Measurements from ENCODE around the gene NDUFA7. TPM values are rescaled to one million over a fixed set of nuclear protein-coding genes. Genes with fewer than 3 reads are reported as not detected.
A peak's percentile ranks its signal among the peaks of the same experiment; 100 is the strongest.

The NDUFA7 gene
- total RNA-seq, 1 experiment from 2014 or later: 73.0 TPM

DNA sequence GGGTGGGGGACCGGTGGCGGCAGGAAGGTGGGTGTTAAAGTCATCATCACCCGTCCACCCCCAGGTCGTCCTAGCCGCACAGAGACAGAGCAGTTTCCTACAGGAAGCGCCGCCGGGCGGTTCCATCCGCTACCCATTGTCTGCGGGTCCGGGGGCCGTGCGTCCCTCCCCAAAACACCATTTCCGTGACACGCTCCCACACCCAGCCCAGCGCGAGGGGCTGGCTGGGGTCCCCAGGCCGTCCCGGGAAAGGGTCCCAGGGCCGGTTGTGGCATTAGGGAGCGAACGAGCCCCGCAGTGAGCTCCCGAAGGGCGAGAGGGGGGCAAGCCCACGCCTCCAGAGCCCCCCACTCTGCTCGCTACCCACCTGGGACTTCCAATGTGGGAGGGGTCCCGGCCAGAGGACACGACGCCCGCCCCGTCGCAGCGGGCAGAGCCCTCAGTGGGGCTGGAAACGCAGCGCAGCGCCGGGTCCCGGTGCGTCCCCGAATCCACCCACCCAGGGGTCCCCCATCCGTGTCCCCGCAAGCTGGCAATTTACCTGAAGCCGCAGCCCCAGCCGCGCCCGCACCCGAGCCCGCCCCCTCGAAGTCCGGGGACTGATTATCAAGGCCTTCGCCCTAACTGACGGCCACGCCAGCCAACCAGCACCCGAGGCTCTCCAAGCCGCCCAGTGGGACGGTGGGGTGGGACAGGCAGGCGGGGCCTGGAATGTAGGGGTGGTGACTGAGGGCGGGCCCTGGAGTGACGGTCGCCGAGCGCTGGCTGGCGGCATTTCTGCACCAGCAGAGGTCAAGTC lies 21.7 kb upstream of the NDUFA7 start, which contains the start of gene KANK3:
KANK3 (minus strand) TSS at position 579 of the 799 bp plus-strand sequence. CDS start 5,434 bp downstream, outside the sequence.
- no peak within 1 kb of the TSS for H2BK20ac ChIP-seq (ENCODE audit: low read depth, low read length, poor library complexity, severe bottlenecking)
- no peaks in the 10 kb centered on the region; the same call in 1 of the 2 replicates for H3K4me1 ChIP-seq (ENCODE audit: insufficient read depth, low read length)
- WGBS (ENCODE audit: extremely low coverage, insufficient read length, low lambda C conversion rate): no CpG with 5 or more reads among the region's 65 CpGs
- Mint-ChIP-seq H3K9me3 (no peaks in the 10 kb centered on the region), H3K4me1 (peaks cover 15 to 22% of the 10 kb centered on the region in 2 experiments), H3K27ac (no peak within 1 kb of the TSS), H3K4me3 (peak within 1 kb of the TSS; percentile 65 to 75), H3K36me3 (ENCODE audit: insufficient read depth in 1 of 3, low read depth in 3 of 3) (peaks cover 0 to 2% (median 0%) of the 10 kb centered on the region in 3 experiments; a peak in 2 of 7 replicates), H3K27me3 (ENCODE audit: low read depth) (peaks cover 25% of the 10 kb centered on the region)
- no peaks in the 10 kb centered on the region for H3K27me3 ChIP-seq (ENCODE audit: insufficient read depth, low read length)
- H3K23me2 ChIP-seq (ENCODE audit: insufficient read length, low read depth, low read length, poor library complexity, severe bottlenecking): peaks cover 4% of the 10 kb centered on the region
- no peak within 1 kb of the TSS for H2AK5ac ChIP-seq (ENCODE audit: insufficient read length, low read length)
- H4K91ac ChIP-seq (ENCODE audit: insufficient read length, low read depth, low read length): no peak within 1 kb of the TSS
- no peaks in the 10 kb centered on the region for H4K20me1 ChIP-seq (ENCODE audit: control insufficient read depth, insufficient read depth, insufficient read length)
- no peak within 1 kb of the TSS for H2AFZ ChIP-seq (ENCODE audit: low read length)
- no peak within 1 kb of the TSS for H3T11ph ChIP-seq (ENCODE audit: low read length)
- peak within 1 kb of the TSS; percentile 30 for H3K9ac ChIP-seq (ENCODE audit: extremely low read depth, insufficient read length, low read length)
- H3K4me2 ChIP-seq (ENCODE audit: insufficient read depth, insufficient read length, low read length): peak within 1 kb of the TSS; percentile 66
- H3K79me2 ChIP-seq (ENCODE audit: insufficient read depth, low read length): no peaks in the 10 kb centered on the region
- no peaks in the 10 kb centered on the region for H3K79me1 ChIP-seq (ENCODE audit: insufficient read depth, low read depth, low read length, poor library complexity, severe bottlenecking)
- H2BK120ac ChIP-seq (ENCODE audit: low read depth, low read length, poor library complexity, severe bottlenecking): no peak within 1 kb of the TSS
- peak; percentile 99 for DNase-seq
- H4K8ac ChIP-seq (replicated peaks; ENCODE audit: insufficient read length, low read depth, low read length): no peak within 1 kb of the TSS
- no peak within 1 kb of the TSS for H3K27ac ChIP-seq (ENCODE audit: insufficient read length, low read depth, low read length)
- H2BK12ac ChIP-seq (ENCODE audit: insufficient read length, low read depth, low read length): no peak within 1 kb of the TSS
- H3K4ac ChIP-seq (ENCODE audit: low read depth, low read length): no peak within 1 kb of the TSS
- H3K56ac ChIP-seq (ENCODE audit: insufficient read length, low read depth, low read length): no peak within 1 kb of the TSS
- no peak within 1 kb of the TSS; the same call in 1 of the 2 replicates for H2BK15ac ChIP-seq (ENCODE audit: low read depth, low read length)
- TF ChIP-seq CTCF (conservative IDR thresholded peaks at IDR 0.05): no peak
- peak within 1 kb of the TSS; percentile 42; the same call in 1 of the 2 replicates for H3K14ac ChIP-seq (ENCODE audit: insufficient read depth, low read length)
- H3K9me3 ChIP-seq (ENCODE audit: control insufficient read depth, low read depth, low read length): no peaks in the 10 kb centered on the region
- H3K23ac ChIP-seq (ENCODE audit: insufficient read length, low read depth, low read length): no peak within 1 kb of the TSS
- H4K5ac ChIP-seq (ENCODE audit: insufficient read length, low read depth, low read length): no peak within 1 kb of the TSS
- peak within 1 kb of the TSS; percentile 32 for H3K18ac ChIP-seq (ENCODE audit: insufficient read length, low read depth, low read length)
- no peak within 1 kb of the TSS for H2BK5ac ChIP-seq (ENCODE audit: insufficient read length, low read length)
